Panc1 (cell line): Measurements from ENCODE around the gene SLC5A11.

Experiments
- CTCF ChIP-seq: fragments of 450-650 bp; IDR thresholded peaks from 2 replicates; pipeline ENCODE4 v1.5.1; 2017; ENCODE audit warnings: mild to moderate bottlenecking
- POLR2AphosphoS5 ChIP-seq: IDR thresholded peaks from 2 replicates; pipeline ENCODE4 v1.6.1; 2012; ENCODE audit warnings: mild to moderate bottlenecking, low read depth, low read length, moderate library complexity
- SIN3A ChIP-seq: IDR thresholded peaks from 2 replicates; pipeline ENCODE4 v1.6.1; 2012; ENCODE audit warnings: low read depth, mild to moderate bottlenecking, low read length, moderate library complexity, borderline replicate concordance; ENCODE audit not compliant: insufficient read depth
- TCF7L2 ChIP-seq: IDR thresholded peaks from 2 replicates; pipeline ENCODE4 v1.6.1; 2011; ENCODE audit warnings: mild to moderate bottlenecking, low read depth, low read length, inconsistent platforms

- TF ChIP-seq CTCF (no peak), SIN3A (no peak), POLR2AphosphoS5 (no peak; the same call in 1 of the 2 replicates), TCF7L2 (no peak)
These were observed 16.6 kb upstream of the SLC5A11 start for GRCh38 chr16:24829153-24829552.
